Mucosa of stomach (tissue), 1 donor: ENCODE results near the gene RBFA.

Experiments used
- H3K27me3 ChIP-seq: one replicate; pipeline ENCODE4 v1.7.0; 2013; ENCODE audit warnings: mild to moderate bottlenecking, low read length; ENCODE audit not compliant: control insufficient read depth, insufficient read depth
- H3K36me3 ChIP-seq: one replicate; pipeline ENCODE4 v1.7.0; 2013; ENCODE audit warnings: low read length; ENCODE audit not compliant: control insufficient read depth, insufficient read depth
- H3K4me1 ChIP-seq: one replicate; pipeline ENCODE4 v1.7.0; 2013; ENCODE audit warnings: mild to moderate bottlenecking, low read length; ENCODE audit not compliant: control insufficient read depth, insufficient read depth
- H3K4me3 ChIP-seq: one replicate; pipeline ENCODE4 v1.7.0; 2013; ENCODE audit warnings: low read length
- H3K9ac ChIP-seq: one replicate; pipeline ENCODE4 v1.7.0; 2013; ENCODE audit warnings: mild to moderate bottlenecking, low read length, moderate library complexity
- H3K9me3 ChIP-seq: one replicate; pipeline ENCODE4 v1.7.0; 2013; ENCODE audit warnings: mild to moderate bottlenecking, low read length, moderate library complexity; ENCODE audit not compliant: control insufficient read depth
- donor health status: Pancreatic carcinoma.

The RBFA gene

DNA sequence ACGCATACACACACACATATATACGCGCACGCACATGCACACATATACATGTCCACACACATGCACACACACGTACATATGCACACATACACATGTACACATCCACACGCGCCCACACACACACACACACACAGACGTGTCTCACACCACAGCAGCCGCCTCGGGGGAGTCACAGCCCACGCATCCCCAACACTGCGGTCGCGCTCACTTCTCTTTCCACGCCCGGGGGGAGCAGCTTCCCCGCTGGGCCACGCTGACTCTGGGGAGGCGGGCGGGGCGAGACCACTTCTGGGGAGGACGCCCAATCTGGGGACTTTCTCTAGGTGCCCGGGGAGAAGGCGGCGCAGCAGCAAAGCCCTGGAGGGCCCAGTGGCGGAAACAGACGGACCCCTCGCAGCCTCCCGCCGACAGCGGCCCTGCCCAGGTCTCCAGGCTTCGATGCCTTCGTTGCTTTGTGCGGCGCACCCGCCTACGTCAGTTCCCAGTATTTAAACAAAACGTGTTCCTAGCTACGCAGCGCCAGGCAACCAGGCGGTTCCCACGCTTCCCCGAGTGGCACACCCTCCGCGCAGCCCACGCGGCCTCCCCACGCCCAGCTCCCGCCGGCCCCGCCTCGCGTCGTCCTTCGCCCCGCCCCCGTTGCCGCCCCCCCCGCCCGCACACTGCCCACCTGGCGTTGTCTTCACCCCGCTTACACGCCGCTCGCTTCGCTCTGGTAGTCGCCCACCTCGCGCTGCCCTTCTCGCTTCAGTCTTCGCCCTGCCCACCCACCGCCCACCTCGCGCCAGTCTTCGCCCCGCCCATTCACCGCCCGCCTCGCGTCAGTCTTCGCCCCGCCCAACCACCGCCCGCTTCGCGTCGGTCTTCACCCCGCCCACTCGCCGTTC, 810 bp upstream of the RBFA start:
- Histone ChIP-seq H3K9ac (peak overlapping the region; percentile 79), H3K9me3 (no peaks in the 10 kb centered on the region), H3K27me3 (no peaks in the 10 kb centered on the region), H3K4me1 (no peaks in the 10 kb centered on the region), H3K36me3 (no peaks in the 10 kb centered on the region), H3K4me3 (peak overlapping the region; percentile 66)

DNA sequence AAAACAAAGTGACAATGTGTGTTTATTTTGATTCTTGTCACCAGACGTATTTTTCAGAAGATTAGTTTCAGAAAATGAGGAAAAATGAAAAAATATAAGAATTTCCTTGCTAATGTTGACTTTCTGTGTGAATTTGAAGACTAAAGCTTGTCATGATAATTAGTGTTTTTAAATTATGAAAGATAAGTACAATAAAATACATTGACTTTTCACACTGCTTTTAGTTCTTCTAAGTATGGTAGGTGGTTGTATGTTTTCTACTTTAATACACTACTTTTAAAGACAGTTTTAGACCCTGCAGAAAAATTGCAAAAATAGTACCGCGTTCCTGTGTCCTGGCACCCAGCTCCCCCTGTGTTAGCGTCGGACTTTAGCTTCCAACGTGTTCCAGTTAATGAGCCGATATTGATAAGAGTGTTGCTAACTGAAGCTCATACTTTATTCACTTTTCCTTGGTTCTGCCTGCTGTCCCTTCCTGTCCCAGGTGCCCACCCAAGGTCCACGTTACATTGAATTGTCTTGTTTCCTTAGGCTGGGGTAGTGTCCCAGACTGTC, 695 bp downstream of the RBFA start:
- Histone ChIP-seq H3K4me3 (peak overlapping the region; percentile 85), H3K36me3 (no peaks in the 10 kb centered on the region), H3K9ac (peak overlapping the region; percentile 63), H3K9me3 (no peaks in the 10 kb centered on the region), H3K27me3 (no peaks in the 10 kb centered on the region), H3K4me1 (no peaks in the 10 kb centered on the region)

DNA sequence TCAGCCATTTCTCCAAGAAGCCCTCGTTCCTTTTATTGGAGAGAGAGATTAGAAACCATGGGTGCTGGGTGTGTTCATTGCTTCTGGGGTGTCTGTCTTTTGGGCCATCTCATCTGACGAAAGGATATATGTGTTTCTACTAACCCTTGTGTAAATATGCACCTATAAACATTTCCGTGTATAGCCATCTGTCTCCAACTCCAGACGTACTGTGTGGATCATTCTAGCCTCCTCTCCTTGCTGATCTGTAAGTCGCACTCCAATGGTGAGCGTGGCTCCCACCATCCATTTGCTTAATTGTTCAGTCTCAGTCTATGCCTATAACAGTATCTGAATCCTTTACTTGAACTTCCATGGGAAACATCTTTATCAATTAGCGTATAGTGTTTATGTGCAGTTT, 1.8 kb downstream of the RBFA start:
- Histone ChIP-seq H3K9me3 (no peaks in the 10 kb centered on the region), H3K27me3 (no peaks in the 10 kb centered on the region), H3K4me1 (no peaks in the 10 kb centered on the region), H3K4me3 (no peak overlapping the region), H3K36me3 (no peaks in the 10 kb centered on the region), H3K9ac (no peak overlapping the region)

DNA sequence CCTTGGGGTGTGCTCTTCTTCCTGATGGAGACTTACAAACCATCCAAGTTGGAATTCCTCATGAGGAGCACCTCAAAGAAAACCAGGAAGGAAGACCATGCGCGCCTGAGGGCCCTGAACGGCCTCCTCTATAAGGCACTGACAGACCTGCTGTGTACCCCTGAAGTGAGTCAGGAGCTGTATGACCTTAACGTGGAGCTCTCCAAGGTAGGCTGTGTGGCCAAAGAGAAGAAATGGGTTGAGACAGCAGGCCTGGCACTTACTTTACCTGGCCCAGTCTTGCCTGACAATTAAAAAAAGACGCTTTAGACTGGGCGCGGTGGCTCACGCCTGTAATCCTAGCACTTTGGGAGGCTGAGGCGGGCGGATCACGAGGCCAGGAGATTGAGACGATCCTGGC, 3.1 kb downstream of the RBFA start:
- Histone ChIP-seq H3K9me3 (no peaks in the 10 kb centered on the region), H3K36me3 (no peaks in the 10 kb centered on the region), H3K4me3 (no peak overlapping the region), H3K9ac (no peak overlapping the region), H3K4me1 (no peaks in the 10 kb centered on the region), H3K27me3 (no peaks in the 10 kb centered on the region)

DNA sequence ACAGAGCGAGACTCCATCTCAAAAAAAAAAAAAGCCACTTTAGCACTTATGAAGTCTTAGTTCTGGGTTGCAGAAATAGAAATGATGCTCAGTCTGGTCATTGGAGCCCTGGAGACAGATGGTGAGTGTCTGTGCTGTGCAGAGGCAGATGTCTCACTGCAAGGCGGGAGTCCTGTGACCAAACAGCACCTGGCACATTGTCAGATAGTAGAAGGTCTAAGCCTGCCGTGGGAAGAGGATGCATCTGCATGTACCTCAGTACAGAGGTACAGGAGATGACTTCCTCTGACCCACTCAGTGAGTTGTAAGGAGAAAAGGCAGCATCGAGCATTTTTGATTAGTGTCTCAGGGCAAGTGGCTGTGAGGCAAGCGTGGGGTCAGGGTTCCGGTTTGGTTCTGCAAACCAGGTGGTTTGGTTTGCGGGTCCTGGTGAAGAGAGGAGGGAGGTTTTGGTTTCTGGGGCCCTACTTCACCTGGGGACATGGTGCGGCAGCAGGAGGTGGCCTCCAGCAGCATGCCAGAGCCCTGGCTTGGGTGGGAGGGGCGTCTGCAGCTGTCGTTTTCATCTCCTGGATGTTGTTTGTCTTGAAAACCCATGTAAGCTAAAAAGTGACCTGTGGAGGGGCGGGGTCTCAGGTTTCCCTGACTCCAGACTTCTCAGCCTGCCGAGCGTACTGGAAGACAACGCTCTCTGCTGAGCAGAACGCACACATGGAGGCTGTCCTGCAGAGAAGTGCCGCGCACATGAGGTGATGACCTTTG, 3.8 kb downstream of the RBFA start:
- H3K4me1 ChIP-seq, result no peaks in the 10 kb centered on the region
- H3K9ac ChIP-seq, result no peak overlapping the region
- no peaks in the 10 kb centered on the region for H3K36me3 ChIP-seq
- no peaks in the 10 kb centered on the region for H3K9me3 ChIP-seq
- H3K27me3 ChIP-seq, result no peaks in the 10 kb centered on the region
- no peak overlapping the region for H3K4me3 ChIP-seq

DNA sequence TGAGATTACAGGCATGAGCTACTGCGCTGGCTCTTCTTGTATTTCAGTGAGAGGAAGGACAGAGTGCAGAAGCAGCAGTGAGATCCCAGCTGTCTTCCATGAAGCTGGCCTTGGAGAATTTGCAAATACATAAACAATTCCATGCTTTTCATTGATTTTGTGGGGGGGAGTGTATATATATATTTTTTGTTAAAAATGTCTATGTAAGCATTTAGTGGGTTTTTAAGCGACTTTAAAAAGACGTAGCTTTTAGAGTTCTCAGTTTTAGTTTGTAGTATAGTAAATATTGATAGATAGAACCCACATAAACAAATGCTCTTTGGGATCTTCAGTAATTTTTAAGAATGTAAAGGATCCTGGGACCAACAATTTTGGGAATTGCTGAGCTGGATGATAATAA, 6.3 kb downstream of the RBFA start:
- H3K27me3 ChIP-seq, result no peaks in the 10 kb centered on the region
- no peak overlapping the region for H3K4me3 ChIP-seq
- H3K9me3 ChIP-seq, result no peaks in the 10 kb centered on the region
- no peaks in the 10 kb centered on the region for H3K4me1 ChIP-seq
- H3K36me3 ChIP-seq, result no peaks in the 10 kb centered on the region
- no peak overlapping the region for H3K9ac ChIP-seq

DNA sequence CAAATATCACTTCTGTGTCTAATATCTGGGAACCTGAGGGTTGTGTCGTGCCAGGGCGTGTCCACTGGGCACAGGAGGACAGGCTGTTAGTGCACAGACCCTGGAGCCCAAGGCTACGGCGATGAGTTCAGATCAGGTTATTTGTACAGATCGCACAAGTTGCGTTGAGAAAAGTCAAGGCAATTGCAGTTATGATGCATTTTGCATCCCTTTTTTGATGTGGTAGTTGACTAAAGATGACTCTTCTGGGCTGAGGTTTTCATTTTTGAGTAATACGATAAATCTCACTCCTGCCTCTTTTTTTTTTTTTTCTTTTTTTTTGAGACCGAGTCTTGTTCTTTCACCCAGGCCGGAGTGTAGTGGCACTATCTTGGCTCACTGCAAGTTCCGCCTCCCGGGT, 7.2 kb downstream of the RBFA start:
- Histone ChIP-seq H3K4me3 (no peak overlapping the region), H3K9ac (no peak overlapping the region), H3K27me3 (no peaks in the 10 kb centered on the region), H3K36me3 (no peaks in the 10 kb centered on the region), H3K4me1 (no peaks in the 10 kb centered on the region), H3K9me3 (no peaks in the 10 kb centered on the region)

DNA sequence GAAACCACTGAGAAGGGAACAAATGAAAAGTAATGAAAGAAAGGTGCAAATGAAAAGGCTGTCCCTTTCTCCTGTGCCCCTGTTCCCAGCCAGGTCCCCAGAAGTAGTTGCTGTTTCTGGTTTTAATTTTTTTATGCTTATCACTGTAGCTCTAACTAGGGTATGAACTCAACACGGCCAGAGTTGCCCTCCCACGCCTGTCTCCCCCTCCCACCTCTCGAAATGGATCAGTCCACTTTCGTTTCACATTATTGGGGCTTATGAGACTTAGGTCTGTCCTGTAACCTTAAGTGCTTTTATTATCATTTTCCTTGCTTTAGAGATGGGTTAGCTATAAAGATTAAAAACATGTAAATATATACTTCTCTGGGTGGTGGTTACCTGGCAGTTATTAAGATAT, 8.6 kb downstream of the RBFA start:
- Histone ChIP-seq H3K27me3 (no peaks in the 10 kb centered on the region), H3K4me3 (no peak overlapping the region), H3K9me3 (no peaks in the 10 kb centered on the region), H3K36me3 (no peaks in the 10 kb centered on the region), H3K4me1 (no peaks in the 10 kb centered on the region), H3K9ac (no peak overlapping the region)

DNA sequence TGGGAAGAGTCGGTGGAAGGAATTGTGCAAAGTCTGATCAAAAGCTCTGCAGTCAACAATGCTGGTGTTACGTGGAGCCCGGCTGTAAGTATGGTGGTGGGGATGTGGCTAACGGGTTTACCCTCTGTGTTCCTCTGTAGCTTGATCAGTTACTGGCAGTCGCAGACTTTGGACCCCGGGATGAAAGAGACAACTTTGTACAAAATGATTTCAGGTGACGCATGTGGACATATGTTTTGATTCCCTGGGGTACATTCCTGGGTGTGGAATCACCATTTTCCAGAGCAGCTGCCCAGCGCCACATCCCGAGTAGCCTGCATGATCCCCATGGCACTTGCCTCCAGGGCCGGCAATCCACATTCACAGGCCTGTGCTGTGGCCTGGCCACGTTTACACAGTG, 9.8 kb downstream of the RBFA start:
- H3K9ac ChIP-seq, result no peak overlapping the region
- no peaks in the 10 kb centered on the region for H3K9me3 ChIP-seq
- H3K4me1 ChIP-seq, result no peaks in the 10 kb centered on the region
- H3K27me3 ChIP-seq, result no peaks in the 10 kb centered on the region
- H3K36me3 ChIP-seq, result no peaks in the 10 kb centered on the region
- no peak overlapping the region for H3K4me3 ChIP-seq

DNA sequence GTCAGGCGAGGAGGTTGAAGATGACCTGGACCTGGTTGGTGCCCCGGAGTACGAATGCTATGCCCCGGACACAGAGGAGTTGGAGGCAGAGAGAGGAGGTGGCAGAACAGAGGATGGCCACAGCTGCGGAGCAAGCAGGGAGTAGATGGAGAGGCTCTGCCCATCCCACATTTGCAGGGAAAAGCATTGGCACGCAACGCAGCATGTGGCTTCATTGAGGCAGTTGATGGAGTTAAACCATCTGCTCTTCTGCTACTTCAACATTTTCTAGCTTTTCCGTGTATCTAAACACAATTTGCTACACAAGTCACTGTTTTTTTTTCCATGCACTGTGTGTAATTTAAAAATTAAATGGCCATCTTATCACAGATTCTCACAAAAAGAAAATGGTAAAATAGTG, 11.8 kb downstream of the RBFA start:
- H3K36me3 ChIP-seq, result no peaks in the 10 kb centered on the region
- no peaks in the 10 kb centered on the region for H3K9me3 ChIP-seq
- no peak overlapping the region for H3K9ac ChIP-seq
- H3K27me3 ChIP-seq, result no peaks in the 10 kb centered on the region
- H3K4me3 ChIP-seq, result no peak overlapping the region
- H3K4me1 ChIP-seq, result no peaks in the 10 kb centered on the region

DNA sequence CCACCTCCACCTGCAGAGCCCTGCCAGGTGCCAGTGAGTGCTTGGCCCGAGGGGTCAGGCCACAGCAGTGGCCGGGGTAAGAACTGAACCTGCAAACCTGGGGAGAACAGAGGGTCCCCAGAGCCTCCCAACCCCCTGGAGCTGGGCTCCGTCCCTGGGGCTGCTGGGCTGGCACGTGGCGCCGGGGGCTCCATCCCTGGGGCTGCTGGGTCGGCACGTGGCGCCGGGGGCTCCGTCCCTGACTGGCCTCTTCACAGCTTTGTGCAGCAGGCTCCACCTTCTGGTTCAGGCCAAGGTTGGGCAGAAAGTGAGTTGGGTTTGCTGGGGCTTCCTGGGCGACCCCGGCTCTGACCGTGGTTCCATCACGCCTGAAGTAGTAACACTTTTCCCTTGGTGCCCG, 12.2 kb downstream of the RBFA start:
- Histone ChIP-seq H3K36me3 (no peaks in the 10 kb centered on the region), H3K4me1 (no peaks in the 10 kb centered on the region), H3K4me3 (no peak overlapping the region)

DNA sequence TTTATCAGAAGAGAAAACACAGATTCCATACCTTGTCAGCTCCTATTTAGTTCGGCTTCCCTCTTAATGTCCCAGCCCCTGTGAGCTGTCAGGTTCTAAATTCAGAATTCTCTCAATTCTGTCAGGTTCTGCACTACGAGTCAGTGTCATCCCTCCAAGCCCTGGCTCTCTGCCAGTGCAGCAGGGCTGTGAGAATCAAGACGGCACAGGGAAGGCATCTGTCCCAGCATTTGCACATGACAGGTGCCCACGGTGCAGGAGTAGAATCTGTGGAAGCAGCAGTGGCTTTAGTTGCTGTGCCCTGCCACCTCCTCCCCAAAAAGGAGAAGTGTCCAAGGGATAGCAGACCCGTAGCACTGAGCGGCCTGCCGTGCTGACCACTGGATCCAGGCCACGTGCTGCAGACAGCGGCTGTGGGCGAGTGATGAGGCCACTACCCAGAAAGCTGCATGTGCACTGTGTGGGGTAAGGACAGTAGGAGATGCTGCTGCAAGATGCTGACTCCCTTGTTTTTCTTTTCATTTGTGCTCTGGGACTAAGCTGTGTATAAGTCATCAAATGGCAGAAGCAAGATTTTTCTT, 12.8 kb downstream of the RBFA start:
- H3K4me1 ChIP-seq, result no peaks in the 10 kb centered on the region
- no peak overlapping the region for H3K4me3 ChIP-seq
- H3K27me3 ChIP-seq, result no peaks in the 10 kb centered on the region
- H3K9ac ChIP-seq, result no peak overlapping the region
- H3K36me3 ChIP-seq, result no peaks in the 10 kb centered on the region
- no peaks in the 10 kb centered on the region for H3K9me3 ChIP-seq

More for the DNA sequence above, 12.2 kb downstream of the RBFA start:
- Histone ChIP-seq H3K9ac (no peak overlapping the region), H3K9me3 (no peaks in the 10 kb centered on the region), H3K27me3 (no peaks in the 10 kb centered on the region)
